Body of pancreas (tissue), 4 donors: ENCODE measurements around the gene HSPG2. TPM values are rescaled to one million over a fixed set of nuclear protein-coding genes. Genes with fewer than 3 reads are reported as not detected.

Experiments used
- ATAC-seq: fragments of 150-250 bp; one replicate; pipeline ENCODE4 v1.9.1; 2016
- DNase-seq, 4 donors: peaks; one replicate each; pipeline ENCODE4 v3.0.0-alpha.2; 2019
- H3K27ac ChIP-seq, 4 donors: fragments of 200-600 bp; sonication (generic); 1 replicate in 3 of 4; 2 replicates in 1 of 4; pipeline versions ENCODE4 v1.5.1 to v1.6.1; 2016 to 2019; ENCODE audit warnings: mild to moderate bottlenecking in 1 of 4, mixed read lengths in 1 of 4, moderate library complexity in 1 of 4
- H3K27me3 ChIP-seq, 2 donors: fragments of 200-600 bp; sonication (generic); one replicate each; pipeline ENCODE4 v1.6.0; 2016; ENCODE audit warnings: mild to moderate bottlenecking in 1 of 2
- H3K36me3 ChIP-seq, 2 donors: fragments of 200-600 bp; sonication (generic); replicated peaks in 1 of 2; 2 replicates each; pipeline ENCODE4 v1.5.1; 2016; ENCODE audit warnings: low read depth in 2 of 2; ENCODE audit not compliant: insufficient read depth in 1 of 2
- H3K4me1 ChIP-seq: fragments of 200-600 bp; sonication (generic); one replicate; pipeline ENCODE4 v1.6.0; 2016
- H3K4me3 ChIP-seq, 2 donors: fragments of 200-600 bp; sonication (generic); 1 replicate in 1 of 2; 2 replicates in 1 of 2; pipeline ENCODE4 v1.5.1; 2016 to 2019
- H3K9me3 ChIP-seq, 3 donors: fragments of 200-600 bp; sonication (generic); 1 replicate in 2 of 3; 2 replicates in 1 of 3; pipeline ENCODE4 v1.5.1; 2016
- CTCF ChIP-seq, 7 experiments: fragments of 450-650 bp in 4 of 7; fragments of 200-600 bp in 3 of 7; sonication (generic) in 3 of 7; IDR thresholded peaks; one replicate each; pipeline ENCODE4 v1.5.1; 2016 to 2019; ENCODE audit warnings: antibody characterized with exemption in 7 of 7
- POLR2A ChIP-seq, 3 donors: fragments of 450-650 bp; IDR thresholded peaks; one replicate each; pipeline ENCODE4 v1.6.1; 2016; ENCODE audit warnings: antibody characterized with exemption in 3 of 3, mild to moderate bottlenecking in 2 of 3
- WGBS, 2 donors: methylation state at CpG; one replicate each; pipeline ENCODE4 v1.1.5; 2017; 5-methylcytosine and 5-hydroxymethylcytosine counted together
- intact Hi-C: fragments of 100-400 bp; cut with DNase I; formaldehyde crosslinking; loops from one replicate; pipeline ENCODE4 v1.15.1; 2023
- total RNA-seq, 2 donors: library from RNA; depleted of rRNA; stranded (reverse); fragments of >200 nt; gene quantifications; one replicate each; pipeline ENCODE4 v1.1.0, GENCODE V29; 2016

HSPG2 gene
- total RNA-seq, 2 donors from 2014 or later: 87.7 to 179 TPM

- TF ChIP-seq CTCF (IDR thresholded peaks at IDR 0.05): no peak
- no peak for TF ChIP-seq POLR2A (IDR thresholded peaks at IDR 0.05)
- H3K4me3 ChIP-seq: no peak overlapping the region
- H3K27me3 ChIP-seq: no peaks in the 10 kb centered on the region
- H3K36me3 ChIP-seq: no peaks in the 10 kb centered on the region
- intact Hi-C loops: no loop called here
- WGBS, 2 donors: 68 to 74% methylated on average over 7 to 8 of the region's 8 CpGs
- DNase-seq (no peak), ATAC-seq (no peak)
- H3K27ac ChIP-seq: peak overlapping the region in 3 of 4 donors; percentile 10 to 57 (median 29)
- H3K4me1 ChIP-seq: peaks cover 45% of the 10 kb centered on the region
- no peaks in the 10 kb centered on the region for H3K9me3 ChIP-seq
These were observed 11.7 kb downstream of the HSPG2 start for GRCh38 chr1:21925334-21925940.

GRCh38 chr1:21924503-21925005 lies 12.6 kb downstream of the HSPG2 start:
- WGBS, 2 donors: 57 to 76% methylated on average over 5 of the region's 5 CpGs
- peaks cover 45% of the 10 kb centered on the region for H3K4me1 ChIP-seq
- H3K4me3 ChIP-seq: no peak overlapping the region
- H3K27me3 ChIP-seq: no peaks in the 10 kb centered on the region
- TF ChIP-seq CTCF (IDR thresholded peaks at IDR 0.05) (no peak), POLR2A (IDR thresholded peaks at IDR 0.05) (no peak)
- intact Hi-C loops: no loop called here
- H3K9me3 ChIP-seq: no peaks in the 10 kb centered on the region
- ATAC-seq (peak; percentile 46), DNase-seq (peak in 1 of 4 donors; percentile 51)
- H3K27ac ChIP-seq: peak overlapping the region in 3 of 4 donors; percentile 8 to 57 (median 31)
- H3K36me3 ChIP-seq: no peaks in the 10 kb centered on the region

- TF ChIP-seq POLR2A (IDR thresholded peaks at IDR 0.05) (no peak), CTCF (IDR thresholded peaks at IDR 0.05) (no peak)
- WGBS, 2 donors: 66 to 73% methylated on average over 15 of the region's 15 CpGs
- peaks cover 34% of the 10 kb centered on the region for H3K4me1 ChIP-seq
These were observed 14.8 kb downstream of the HSPG2 start for GRCh38 chr1:21922090-21923013.

GRCh38 chr1:21921100-21921875 lies 15.8 kb downstream of the HSPG2 start:
- ATAC-seq: peak; percentile 21
- 71 to 84% methylated on average over 7 to 9 of the region's 11 CpGs for WGBS, 2 donors
- Histone ChIP-seq H3K9me3 (no peaks in the 10 kb centered on the region), H3K27me3 (no peaks in the 10 kb centered on the region), H3K4me1 (peaks cover 35% of the 10 kb centered on the region), H3K36me3 (no peaks in the 10 kb centered on the region), H3K27ac (peak overlapping the region in 2 of 4 donors; percentile 34 to 43), H3K4me3 (no peak overlapping the region)
- TF ChIP-seq CTCF (IDR thresholded peaks at IDR 0.05) (no peak), POLR2A (IDR thresholded peaks at IDR 0.05) (no peak)
- peak in 2 of 4 donors; percentile 46 to 56 for DNase-seq
- intact Hi-C loops: no loop called here

More at GRCh38 chr1:21922090-21923013, 14.8 kb downstream of the HSPG2 start:
- Histone ChIP-seq H3K27ac (peak overlapping the region in 2 of 4 donors; percentile 8 to 43), H3K4me3 (no peak overlapping the region), H3K36me3 (no peaks in the 10 kb centered on the region), H3K27me3 (no peaks in the 10 kb centered on the region), H3K9me3 (no peaks in the 10 kb centered on the region)
- DNase-seq (no peak), ATAC-seq (no peak)
- intact Hi-C loops: no loop called here
